SU-DHL-6 (cell line): ENCODE data around the gene PRKCE.

Source experiments
- CTCF ChIP-seq: fragments of 200-600 bp; sonication (generic); IDR thresholded peaks from one replicate; pipeline ENCODE4 v1.5.1; 2017; ENCODE audit warnings: antibody characterized with exemption, mild to moderate bottlenecking, low read length, moderate library complexity; ENCODE audit not compliant: insufficient read depth, poor library complexity, severe bottlenecking
- EZH2phosphoT487 ChIP-seq: fragments of 200-600 bp; sonication (generic), shearing (Covaris generic); conservative IDR thresholded peaks from 2 replicates; pipeline ENCODE4 v1.6.1; 2018; ENCODE audit warnings: mild to moderate bottlenecking, antibody characterized with exemption, low read length, moderate library complexity, mixed read lengths

GRCh38 chr2:46179037-46179621 lies 527.7 kb downstream of the PRKCE start:
- no peak for TF ChIP-seq CTCF
- no peak for TF ChIP-seq EZH2phosphoT487
